Measurements from ENCODE around the gene SPTSSA.
"Not testable (repeated sequence)": the region's sequence is repeated elsewhere in the genome, so short reads cannot be mapped to it uniquely, and the experiment has no call there.

Gene SPTSSA

GRCh38 chr14:34450542-34450915 lies 11.5 kb downstream of the SPTSSA start:
- Histone ChIP-seq H3K27ac (ENCODE audit: low read depth, low read length) (no peak overlapping the region), H3K4me1 (ENCODE audit: control insufficient read depth, insufficient read depth, low read length) (no peaks in the 10 kb centered on the region), H3K36me3 (ENCODE audit: control insufficient read depth, insufficient read depth, low read length) (peaks cover 24% of the 10 kb centered on the region), H3K27me3 (ENCODE audit: control insufficient read depth, insufficient read depth, low read length) (no peaks in the 10 kb centered on the region), H3K9me3 (ENCODE audit: control insufficient read depth, insufficient read depth, low read length) (no peaks in the 10 kb centered on the region), H3K4me3 (ENCODE audit: low read depth, low read length) (no peak overlapping the region), H3K9ac (ENCODE audit: low read depth, low read length) (no peak overlapping the region)

- H3K36me3 ChIP-seq (ENCODE audit: control insufficient read depth, insufficient read depth, low read length): peaks cover 19% of the 10 kb centered on the region
- no peaks in the 10 kb centered on the region for H3K9me3 ChIP-seq (ENCODE audit: control insufficient read depth, insufficient read depth, low read length)
- H3K4me3 ChIP-seq (ENCODE audit: low read depth, low read length): no peak overlapping the region
- no peaks in the 10 kb centered on the region for H3K4me1 ChIP-seq (ENCODE audit: control insufficient read depth, insufficient read depth, low read length)
- no peak overlapping the region for H3K27ac ChIP-seq (ENCODE audit: low read depth, low read length)
- H3K27me3 ChIP-seq (ENCODE audit: control insufficient read depth, insufficient read depth, low read length): no peaks in the 10 kb centered on the region
- H3K9ac ChIP-seq (ENCODE audit: low read depth, low read length): no peak overlapping the region
These were observed 12.1 kb downstream of the SPTSSA start for GRCh38 chr14:34449819-34450541.

- peaks cover 16% of the 10 kb centered on the region; the same call in 1 of the 2 replicates for H3K4me1 ChIP-seq (ENCODE audit: control insufficient read depth, insufficient read depth, low read length)
- H3K4me3 ChIP-seq (ENCODE audit: low read depth, low read length): no peak overlapping the region
- no peaks in the 10 kb centered on the region for H3K9me3 ChIP-seq (ENCODE audit: control insufficient read depth, insufficient read depth, low read length)
- H3K36me3 ChIP-seq (ENCODE audit: control insufficient read depth, insufficient read depth, low read length): no peaks in the 10 kb centered on the region; the same call in 1 of the 2 replicates
- no peak overlapping the region for H3K27ac ChIP-seq (ENCODE audit: low read depth, low read length)
- H3K27me3 ChIP-seq (ENCODE audit: control insufficient read depth, insufficient read depth, low read length): no peaks in the 10 kb centered on the region
- H3K9ac ChIP-seq (ENCODE audit: low read depth, low read length): no peak overlapping the region
These were observed 22.9 kb downstream of the SPTSSA start for GRCh38 chr14:34439090-34439489.

- Histone ChIP-seq H3K9me3 (ENCODE audit: control insufficient read depth, insufficient read depth, low read length) (no peaks in the 10 kb centered on the region), H3K9ac (ENCODE audit: low read depth, low read length) (no peak overlapping the region), H3K4me1 (ENCODE audit: control insufficient read depth, insufficient read depth, low read length) (peaks cover 16% of the 10 kb centered on the region; the same call in 1 of the 2 replicates), H3K4me3 (ENCODE audit: low read depth, low read length) (no peak overlapping the region), H3K27me3 (ENCODE audit: control insufficient read depth, insufficient read depth, low read length) (no peaks in the 10 kb centered on the region), H3K36me3 (ENCODE audit: control insufficient read depth, insufficient read depth, low read length) (no peaks in the 10 kb centered on the region), H3K27ac (ENCODE audit: low read depth, low read length) (no peak overlapping the region)
These were observed 23.6 kb downstream of the SPTSSA start for GRCh38 chr14:34438438-34438837.

- no peak overlapping the region for H3K4me3 ChIP-seq (ENCODE audit: low read depth, low read length)
- no peaks in the 10 kb centered on the region for H3K27me3 ChIP-seq (ENCODE audit: control insufficient read depth, insufficient read depth, low read length)
- no peak overlapping the region for H3K27ac ChIP-seq (ENCODE audit: low read depth, low read length)
- H3K36me3 ChIP-seq (ENCODE audit: control insufficient read depth, insufficient read depth, low read length): no peaks in the 10 kb centered on the region
- no peaks in the 10 kb centered on the region for H3K9me3 ChIP-seq (ENCODE audit: control insufficient read depth, insufficient read depth, low read length)
- no peak overlapping the region for H3K9ac ChIP-seq (ENCODE audit: low read depth, low read length)
- H3K4me1 ChIP-seq (ENCODE audit: control insufficient read depth, insufficient read depth, low read length): peaks cover 16% of the 10 kb centered on the region; the same call in 1 of the 2 replicates
These were observed 24.3 kb downstream of the SPTSSA start for GRCh38 chr14:34437729-34438080.

- Histone ChIP-seq H3K27me3 (ENCODE audit: control insufficient read depth, insufficient read depth, low read length) (no peaks in the 10 kb centered on the region), H3K9ac (ENCODE audit: low read depth, low read length) (no peak overlapping the region), H3K4me1 (ENCODE audit: control insufficient read depth, insufficient read depth, low read length) (peaks cover 16% of the 10 kb centered on the region; the same call in 1 of the 2 replicates), H3K9me3 (ENCODE audit: control insufficient read depth, insufficient read depth, low read length) (no peaks in the 10 kb centered on the region), H3K4me3 (ENCODE audit: low read depth, low read length) (no peak overlapping the region), H3K36me3 (ENCODE audit: control insufficient read depth, insufficient read depth, low read length) (no peaks in the 10 kb centered on the region), H3K27ac (ENCODE audit: low read depth, low read length) (no peak overlapping the region)
These were observed 24.9 kb downstream of the SPTSSA start for GRCh38 chr14:34436960-34437728.

GRCh38 chr14:34436118-34436905 lies 25.7 kb downstream of the SPTSSA start:
- Histone ChIP-seq H3K9me3 (ENCODE audit: control insufficient read depth, insufficient read depth, low read length) (no peaks in the 10 kb centered on the region), H3K27me3 (ENCODE audit: control insufficient read depth, insufficient read depth, low read length) (no peaks in the 10 kb centered on the region), H3K9ac (ENCODE audit: low read depth, low read length) (no peak overlapping the region), H3K4me3 (ENCODE audit: low read depth, low read length) (no peak overlapping the region), H3K27ac (ENCODE audit: low read depth, low read length) (no peak overlapping the region), H3K4me1 (ENCODE audit: control insufficient read depth, insufficient read depth, low read length) (peaks cover 16% of the 10 kb centered on the region; the same call in 1 of the 2 replicates), H3K36me3 (ENCODE audit: control insufficient read depth, insufficient read depth, low read length) (no peaks in the 10 kb centered on the region)

GRCh38 chr14:34433957-34434356 lies 28.1 kb downstream of the SPTSSA start:
- Histone ChIP-seq H3K27ac (ENCODE audit: low read depth, low read length) (no peak overlapping the region), H3K4me1 (ENCODE audit: control insufficient read depth, insufficient read depth, low read length) (peaks cover 16% of the 10 kb centered on the region; the same call in 1 of the 2 replicates), H3K36me3 (ENCODE audit: control insufficient read depth, insufficient read depth, low read length) (no peaks in the 10 kb centered on the region)

GRCh38 chr14:34428102-34428466 lies 34.0 kb downstream of the SPTSSA start:
- H3K9ac ChIP-seq (ENCODE audit: low read depth, low read length); H3K36me3 ChIP-seq (ENCODE audit: control insufficient read depth, insufficient read depth, low read length); H3K9me3 ChIP-seq (ENCODE audit: control insufficient read depth, insufficient read depth, low read length); H3K4me1 ChIP-seq (ENCODE audit: control insufficient read depth, insufficient read depth, low read length); H3K27me3 ChIP-seq (ENCODE audit: control insufficient read depth, insufficient read depth, low read length); H3K27ac ChIP-seq (ENCODE audit: low read depth, low read length); H3K4me3 ChIP-seq (ENCODE audit: low read depth, low read length): not testable (repeated sequence)

More at GRCh38 chr14:34433957-34434356, 28.1 kb downstream of the SPTSSA start:
- Histone ChIP-seq H3K9me3 (ENCODE audit: control insufficient read depth, insufficient read depth, low read length) (no peaks in the 10 kb centered on the region), H3K9ac (ENCODE audit: low read depth, low read length) (no peak overlapping the region), H3K27me3 (ENCODE audit: control insufficient read depth, insufficient read depth, low read length) (no peaks in the 10 kb centered on the region), H3K4me3 (ENCODE audit: low read depth, low read length) (no peak overlapping the region)

GRCh38 chr14:34426313-34427295 lies 35.4 kb downstream of the SPTSSA start:
- H3K27ac ChIP-seq (ENCODE audit: low read depth, low read length): no peak overlapping the region
- H3K9ac ChIP-seq (ENCODE audit: low read depth, low read length): no peak overlapping the region
- H3K36me3 ChIP-seq (ENCODE audit: control insufficient read depth, insufficient read depth, low read length): no peaks in the 10 kb centered on the region
- H3K4me3 ChIP-seq (ENCODE audit: low read depth, low read length): no peak overlapping the region
- no peaks in the 10 kb centered on the region for H3K4me1 ChIP-seq (ENCODE audit: control insufficient read depth, insufficient read depth, low read length)
- no peaks in the 10 kb centered on the region for H3K9me3 ChIP-seq (ENCODE audit: control insufficient read depth, insufficient read depth, low read length)
- H3K27me3 ChIP-seq (ENCODE audit: control insufficient read depth, insufficient read depth, low read length): no peaks in the 10 kb centered on the region
